ENCODE data around the gene C6orf47.

C6orf47 gene

DNA sequence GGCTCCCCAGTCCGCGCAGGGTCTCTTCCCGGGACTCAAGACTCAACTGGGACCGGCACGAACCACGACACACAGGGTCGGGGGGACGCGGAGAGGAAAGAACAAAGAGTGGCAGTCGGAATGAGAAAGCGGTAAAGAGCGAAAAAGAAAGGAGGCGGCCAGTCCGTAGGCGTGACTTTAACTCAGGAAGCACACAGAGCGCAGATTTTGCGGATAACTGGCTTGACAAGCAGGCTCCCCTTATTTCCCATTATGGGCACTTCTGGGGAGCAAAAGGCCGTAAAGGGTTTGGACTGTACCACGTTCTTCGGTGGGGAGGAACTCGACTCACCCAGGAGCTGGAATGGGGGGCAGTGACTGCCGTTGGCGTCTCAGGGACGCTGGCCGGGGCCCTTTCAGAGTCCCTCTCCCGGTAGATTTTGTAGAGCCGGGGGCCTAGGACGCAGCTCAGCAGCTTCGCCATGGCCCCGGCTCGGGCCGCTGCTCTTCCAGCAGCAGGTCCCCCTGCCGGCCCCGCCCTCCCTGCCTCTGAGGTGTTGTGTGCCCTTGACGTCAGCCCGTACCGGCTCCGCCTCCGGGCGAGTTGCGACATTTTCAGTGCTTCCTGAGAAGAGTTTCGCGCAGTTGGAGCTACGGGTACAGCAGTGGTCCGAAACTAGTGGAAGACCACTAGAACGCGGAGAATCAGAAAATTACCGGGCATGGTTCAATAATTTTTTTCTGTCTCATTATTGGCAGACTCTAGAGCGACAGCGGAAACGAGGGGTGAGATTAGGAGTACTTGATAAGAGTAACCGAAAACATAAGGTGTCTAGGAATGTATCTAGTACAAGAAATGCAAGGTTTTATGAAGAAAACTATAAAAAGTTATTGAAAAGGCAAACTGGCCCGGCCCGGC is 42.5 kb upstream of the C6orf47 start, which contains the start of gene ABHD16A:
ABHD16A (minus strand) TSS at position 506 of the 898 bp plus-strand sequence; CDS start at position 463, 43 bp downstream.
- TF ChIP-seq FOXP2 (optimal IDR thresholded peaks at IDR 0.05; ENCODE audit: borderline replicate concordance, extremely low read depth, extremely low read length, insufficient read depth) (peak; percentile 95), POLR2AphosphoS5 (IDR thresholded peaks at IDR 0.05; ENCODE audit: low read depth, low read length) (peak; percentile 88), SIN3A (IDR thresholded peaks at IDR 0.05; ENCODE audit: borderline replicate concordance, insufficient read depth, low read length) (peak; percentile 52; the same call in 1 of the 2 replicates)
- TF ChIP-seq, protein P1, sequence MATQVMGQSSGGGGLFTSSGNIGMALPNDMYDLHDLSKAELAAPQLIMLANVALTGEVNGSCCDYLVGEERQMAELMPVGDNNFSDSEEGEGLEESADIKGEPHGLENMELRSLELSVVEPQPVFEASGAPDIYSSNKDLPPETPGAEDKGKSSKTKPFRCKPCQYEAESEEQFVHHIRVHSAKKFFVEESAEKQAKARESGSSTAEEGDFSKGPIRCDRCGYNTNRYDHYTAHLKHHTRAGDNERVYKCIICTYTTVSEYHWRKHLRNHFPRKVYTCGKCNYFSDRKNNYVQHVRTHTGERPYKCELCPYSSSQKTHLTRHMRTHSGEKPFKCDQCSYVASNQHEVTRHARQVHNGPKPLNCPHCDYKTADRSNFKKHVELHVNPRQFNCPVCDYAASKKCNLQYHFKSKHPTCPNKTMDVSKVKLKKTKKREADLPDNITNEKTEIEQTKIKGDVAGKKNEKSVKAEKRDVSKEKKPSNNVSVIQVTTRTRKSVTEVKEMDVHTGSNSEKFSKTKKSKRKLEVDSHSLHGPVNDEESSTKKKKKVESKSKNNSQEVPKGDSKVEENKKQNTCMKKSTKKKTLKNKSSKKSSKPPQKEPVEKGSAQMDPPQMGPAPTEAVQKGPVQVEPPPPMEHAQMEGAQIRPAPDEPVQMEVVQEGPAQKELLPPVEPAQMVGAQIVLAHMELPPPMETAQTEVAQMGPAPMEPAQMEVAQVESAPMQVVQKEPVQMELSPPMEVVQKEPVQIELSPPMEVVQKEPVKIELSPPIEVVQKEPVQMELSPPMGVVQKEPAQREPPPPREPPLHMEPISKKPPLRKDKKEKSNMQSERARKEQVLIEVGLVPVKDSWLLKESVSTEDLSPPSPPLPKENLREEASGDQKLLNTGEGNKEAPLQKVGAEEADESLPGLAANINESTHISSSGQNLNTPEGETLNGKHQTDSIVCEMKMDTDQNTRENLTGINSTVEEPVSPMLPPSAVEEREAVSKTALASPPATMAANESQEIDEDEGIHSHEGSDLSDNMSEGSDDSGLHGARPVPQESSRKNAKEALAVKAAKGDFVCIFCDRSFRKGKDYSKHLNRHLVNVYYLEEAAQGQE (IDR thresholded peaks at IDR 0.05; ENCODE audit: insufficient read depth in 1 of 2, low read depth in 2 of 2, low read length in 2 of 2), result no peak

DNA sequence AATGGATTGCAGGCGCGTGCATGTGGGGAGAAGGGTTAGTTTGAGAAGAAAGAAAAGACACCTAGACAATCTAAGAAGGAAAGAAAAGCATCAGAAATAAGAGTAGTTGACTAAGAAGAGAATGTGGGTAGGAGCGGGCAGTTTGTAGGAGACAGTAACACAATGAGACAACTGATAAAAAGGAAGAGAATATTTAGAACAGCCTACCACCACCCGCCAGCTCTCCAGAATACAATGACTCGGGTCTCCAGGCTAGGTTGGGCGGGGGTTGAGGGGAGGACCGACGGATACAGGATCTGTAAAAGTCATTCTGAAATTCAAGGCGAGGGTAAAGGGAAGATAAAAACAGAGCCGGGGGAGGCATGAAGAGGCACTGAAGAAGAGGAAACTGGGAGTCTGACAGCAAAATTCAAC is 41.8 kb upstream of the C6orf47 start:
- TF ChIP-seq, protein P1 (IDR thresholded peaks at IDR 0.05; ENCODE audit: insufficient read depth in 1 of 2, low read depth in 2 of 2, low read length in 2 of 2), result no peak
- TF ChIP-seq TAF1 (IDR thresholded peaks at IDR 0.05; ENCODE audit: borderline replicate concordance, insufficient read depth, low read length) (no peak), FOXP2 (optimal IDR thresholded peaks at IDR 0.05; ENCODE audit: borderline replicate concordance, extremely low read depth, extremely low read length, insufficient read depth) (no peak), POLR2AphosphoS5 (IDR thresholded peaks at IDR 0.05; ENCODE audit: low read depth, low read length) (no peak), SIN3A (IDR thresholded peaks at IDR 0.05; ENCODE audit: borderline replicate concordance, insufficient read depth, low read length) (no peak)

DNA sequence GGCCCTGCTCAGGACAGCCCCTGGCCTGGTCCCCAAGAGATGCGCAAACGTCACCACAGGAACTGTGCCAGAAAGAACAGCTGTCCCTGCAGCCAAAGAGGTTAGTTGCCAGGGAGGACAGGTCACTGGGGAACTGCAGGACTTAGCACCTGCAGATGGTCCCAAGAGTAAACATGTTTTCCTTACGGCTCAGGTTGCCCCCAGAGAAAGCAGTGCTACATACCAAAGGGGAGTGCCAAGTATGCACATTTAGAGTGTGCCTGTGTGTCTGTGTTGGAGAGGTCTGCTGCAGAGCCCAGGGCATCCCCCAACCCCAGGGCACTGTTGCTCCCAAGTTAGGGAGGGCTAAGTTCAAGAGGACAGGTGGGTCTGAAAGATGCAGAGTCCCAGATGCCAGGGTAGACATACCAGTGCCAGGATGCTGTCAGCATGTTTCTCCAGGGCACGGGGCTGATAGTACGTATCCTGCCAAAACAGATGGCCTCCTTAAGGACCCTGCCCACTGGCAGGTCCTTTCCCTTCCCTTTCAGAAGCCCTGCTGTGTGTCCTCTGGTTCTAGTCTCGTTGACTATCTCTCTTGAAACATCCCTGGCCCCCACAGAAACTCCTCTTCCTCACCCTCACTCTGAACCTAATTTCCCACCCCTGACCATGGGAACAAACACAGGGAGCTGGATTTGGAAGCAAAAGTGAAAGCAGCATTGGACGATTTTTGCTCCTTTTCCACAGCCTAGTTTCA is 41.3 kb upstream of the C6orf47 start:
- TF ChIP-seq TAF1 (IDR thresholded peaks at IDR 0.05; ENCODE audit: borderline replicate concordance, insufficient read depth, low read length) (no peak), SIN3A (IDR thresholded peaks at IDR 0.05; ENCODE audit: borderline replicate concordance, insufficient read depth, low read length) (no peak), POLR2AphosphoS5 (IDR thresholded peaks at IDR 0.05; ENCODE audit: low read depth, low read length) (no peak), FOXP2 (optimal IDR thresholded peaks at IDR 0.05; ENCODE audit: borderline replicate concordance, extremely low read depth, extremely low read length, insufficient read depth) (no peak)
- TF ChIP-seq, protein P1 (IDR thresholded peaks at IDR 0.05; ENCODE audit: insufficient read depth in 1 of 2, low read depth in 2 of 2, low read length in 2 of 2), result no peak

DNA sequence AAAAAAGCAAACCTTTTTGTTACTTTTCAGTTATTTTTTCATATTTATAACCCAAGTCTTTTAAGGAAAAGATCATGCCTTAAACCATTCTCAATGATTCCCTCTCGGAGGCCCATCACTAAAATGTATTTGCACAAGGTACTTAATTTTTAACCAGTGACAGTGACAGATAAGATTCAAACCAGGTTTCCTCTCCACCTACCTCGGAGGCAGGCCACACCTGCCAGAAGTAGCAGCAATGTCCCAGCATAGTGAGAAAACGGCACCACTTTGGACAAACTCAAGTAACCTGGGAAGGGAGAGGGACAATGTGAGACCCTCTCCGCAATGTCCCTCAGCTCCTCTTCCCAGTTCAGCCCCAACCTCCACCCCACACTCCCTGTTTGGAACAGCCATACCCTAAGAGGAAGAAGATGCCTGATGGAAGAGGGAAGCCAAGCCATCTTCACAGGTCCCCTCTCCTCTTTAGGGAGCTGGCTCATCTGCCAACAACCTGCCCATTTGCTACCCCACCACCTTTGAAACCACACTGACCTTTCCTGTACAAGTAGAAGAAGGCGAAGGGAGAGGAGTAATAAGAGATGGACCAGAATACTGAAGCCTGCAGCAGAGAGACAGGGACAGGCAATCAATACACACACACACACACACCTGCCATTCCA is 40.3 kb upstream of the C6orf47 start:
- no peak for TF ChIP-seq TAF1 (IDR thresholded peaks at IDR 0.05; ENCODE audit: borderline replicate concordance, insufficient read depth, low read length)

DNA sequence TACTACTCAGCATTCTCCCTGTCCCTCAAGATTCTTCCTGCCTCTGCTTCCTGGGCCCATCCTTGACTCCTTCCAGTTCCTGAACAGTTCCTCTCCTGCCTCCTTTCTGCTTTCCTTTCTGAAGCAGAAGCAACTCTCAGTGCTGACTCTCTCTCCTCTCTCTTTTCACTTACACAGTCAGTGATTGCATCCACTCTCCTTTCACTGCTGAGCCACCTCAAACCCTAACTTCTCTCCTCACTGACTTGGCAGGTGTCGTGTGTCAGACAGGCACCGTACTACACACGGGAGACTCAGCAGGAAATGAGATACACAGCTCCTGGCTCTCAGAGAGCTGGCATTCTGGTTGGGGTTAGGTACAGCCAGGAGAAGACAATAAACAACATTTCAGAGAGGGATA is 37.0 kb upstream of the C6orf47 start:
- TF ChIP-seq FOXP2 (optimal IDR thresholded peaks at IDR 0.05; ENCODE audit: borderline replicate concordance, extremely low read depth, extremely low read length, insufficient read depth) (no peak), SIN3A (IDR thresholded peaks at IDR 0.05; ENCODE audit: borderline replicate concordance, insufficient read depth, low read length) (no peak), POLR2AphosphoS5 (IDR thresholded peaks at IDR 0.05; ENCODE audit: low read depth, low read length) (no peak), TAF1 (IDR thresholded peaks at IDR 0.05; ENCODE audit: borderline replicate concordance, insufficient read depth, low read length) (no peak)
- TF ChIP-seq, protein P1 (IDR thresholded peaks at IDR 0.05; ENCODE audit: insufficient read depth in 1 of 2, low read depth in 2 of 2, low read length in 2 of 2), result no peak

All from PFSK-1 (cell line).